ENCODE results near the gene SORBS1. TPM values are rescaled to one million over a fixed set of nuclear protein-coding genes. Genes with fewer than 3 reads are reported as not detected.

The SORBS1 gene
- total RNA-seq, 1 donor from 2014 or later = 30.7 TPM

DNA sequence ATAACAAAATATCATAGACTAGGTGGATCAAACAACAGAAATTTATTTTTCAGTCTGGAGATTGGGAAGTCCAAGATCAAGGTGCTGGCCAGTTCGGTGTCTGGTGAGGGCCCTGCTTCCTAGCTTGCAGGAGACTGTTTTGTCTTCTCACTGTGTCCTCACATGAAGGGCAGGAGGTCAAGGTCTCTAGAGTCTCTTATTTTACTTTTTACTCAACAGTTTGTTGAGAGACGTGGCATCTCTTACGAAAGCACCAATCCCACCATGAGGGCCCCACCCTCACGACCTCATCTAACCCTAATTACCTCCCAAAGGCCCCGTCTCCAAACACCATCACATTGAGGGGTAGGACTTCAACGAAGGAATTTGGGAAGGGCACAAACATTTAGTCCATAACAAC is 41.2 kb upstream of the SORBS1 start:
- DNase-seq (ENCODE audit: low spot score, unreplicated experiment) = no peak
- Mint-ChIP-seq H3K27ac (no peak overlapping the region), H3K36me3 (ENCODE audit: insufficient read depth) (peaks cover 12% of the 10 kb centered on the region), H3K4me3 (ENCODE audit: low read depth) (no peak overlapping the region), H3K4me1 (ENCODE audit: low read depth) (no peaks in the 10 kb centered on the region), H3K27me3 (no peaks in the 10 kb centered on the region), H3K9me3 (ENCODE audit: low read depth) (no peaks in the 10 kb centered on the region)
- TF ChIP-seq, protein P1, sequence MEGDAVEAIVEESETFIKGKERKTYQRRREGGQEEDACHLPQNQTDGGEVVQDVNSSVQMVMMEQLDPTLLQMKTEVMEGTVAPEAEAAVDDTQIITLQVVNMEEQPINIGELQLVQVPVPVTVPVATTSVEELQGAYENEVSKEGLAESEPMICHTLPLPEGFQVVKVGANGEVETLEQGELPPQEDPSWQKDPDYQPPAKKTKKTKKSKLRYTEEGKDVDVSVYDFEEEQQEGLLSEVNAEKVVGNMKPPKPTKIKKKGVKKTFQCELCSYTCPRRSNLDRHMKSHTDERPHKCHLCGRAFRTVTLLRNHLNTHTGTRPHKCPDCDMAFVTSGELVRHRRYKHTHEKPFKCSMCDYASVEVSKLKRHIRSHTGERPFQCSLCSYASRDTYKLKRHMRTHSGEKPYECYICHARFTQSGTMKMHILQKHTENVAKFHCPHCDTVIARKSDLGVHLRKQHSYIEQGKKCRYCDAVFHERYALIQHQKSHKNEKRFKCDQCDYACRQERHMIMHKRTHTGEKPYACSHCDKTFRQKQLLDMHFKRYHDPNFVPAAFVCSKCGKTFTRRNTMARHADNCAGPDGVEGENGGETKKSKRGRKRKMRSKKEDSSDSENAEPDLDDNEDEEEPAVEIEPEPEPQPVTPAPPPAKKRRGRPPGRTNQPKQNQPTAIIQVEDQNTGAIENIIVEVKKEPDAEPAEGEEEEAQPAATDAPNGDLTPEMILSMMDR (IDR thresholded peaks at IDR 0.05; ENCODE audit: unreplicated experiment) = no peak

DNA sequence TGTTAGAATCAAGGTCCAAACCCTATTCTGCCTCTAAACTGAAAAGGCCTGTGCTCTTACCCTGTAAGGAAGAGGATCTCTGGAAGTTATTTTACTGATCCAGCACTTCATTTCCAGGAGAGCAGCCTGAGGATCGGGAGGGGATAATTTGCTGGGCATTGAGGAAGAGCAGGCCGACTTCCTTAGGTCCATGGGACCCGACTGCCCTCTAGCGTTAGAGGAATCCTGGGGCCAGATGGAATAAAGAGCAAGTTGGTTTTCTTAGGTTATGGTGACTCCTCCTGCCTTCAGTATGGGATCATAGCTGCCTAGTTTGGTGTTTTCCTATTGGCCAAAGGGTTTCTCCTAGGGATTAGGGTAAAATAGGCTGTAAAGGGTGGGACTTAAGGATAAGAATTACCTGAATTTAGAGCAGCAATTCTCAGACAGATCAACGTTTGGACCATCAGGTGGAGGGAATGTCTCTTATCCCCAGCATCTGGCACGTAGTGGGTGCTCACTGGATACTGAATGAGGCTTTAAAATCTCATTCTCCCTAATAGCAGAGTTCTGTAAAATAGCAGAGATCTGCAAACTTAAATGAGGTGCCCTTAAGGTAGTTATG is 40.0 kb upstream of the SORBS1 start:
- no peaks in the 10 kb centered on the region for H3K27me3 Mint-ChIP-seq
- peaks cover 8% of the 10 kb centered on the region for H3K9me3 Mint-ChIP-seq (ENCODE audit: low read depth)
- TF ChIP-seq, protein P1 (IDR thresholded peaks at IDR 0.05; ENCODE audit: unreplicated experiment) = peak; percentile 97
- no peaks in the 10 kb centered on the region for H3K4me1 Mint-ChIP-seq (ENCODE audit: low read depth)
- no peak overlapping the region for H3K4me3 Mint-ChIP-seq (ENCODE audit: low read depth)
- DNase-seq (ENCODE audit: low spot score, unreplicated experiment) = peak; percentile 68
- H3K36me3 Mint-ChIP-seq (ENCODE audit: insufficient read depth) = peaks cover 9% of the 10 kb centered on the region
- no peak overlapping the region for H3K27ac Mint-ChIP-seq

DNA sequence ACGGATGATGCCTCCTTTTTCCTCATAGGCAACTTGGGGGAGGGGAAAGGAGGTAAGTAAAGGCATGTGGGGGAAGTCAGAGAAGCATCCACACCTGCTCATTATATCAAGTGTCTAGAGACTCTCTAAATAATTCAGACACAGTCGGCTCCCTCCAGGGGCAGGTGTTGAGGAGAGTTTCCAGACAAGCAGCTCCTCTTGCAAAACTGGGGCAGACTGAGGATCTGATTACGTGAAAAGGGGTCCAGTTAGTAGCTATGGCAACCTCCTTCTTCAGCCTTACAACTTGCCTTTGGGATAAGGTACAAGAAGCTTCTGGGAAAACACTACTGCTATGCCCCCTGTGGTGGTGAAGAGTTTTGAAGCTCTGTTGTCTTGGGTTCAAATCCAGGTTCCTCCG is 39.0 kb upstream of the SORBS1 start:
- TF ChIP-seq, protein P1 (IDR thresholded peaks at IDR 0.05; ENCODE audit: unreplicated experiment) = no peak
- Mint-ChIP-seq H3K9me3 (ENCODE audit: low read depth) (peaks cover 9% of the 10 kb centered on the region), H3K27me3 (no peaks in the 10 kb centered on the region), H3K27ac (no peak overlapping the region), H3K4me3 (ENCODE audit: low read depth) (no peak overlapping the region), H3K36me3 (ENCODE audit: insufficient read depth) (peaks cover 1% of the 10 kb centered on the region), H3K4me1 (ENCODE audit: low read depth) (no peaks in the 10 kb centered on the region)
- DNase-seq (ENCODE audit: low spot score, unreplicated experiment) = no peak

DNA sequence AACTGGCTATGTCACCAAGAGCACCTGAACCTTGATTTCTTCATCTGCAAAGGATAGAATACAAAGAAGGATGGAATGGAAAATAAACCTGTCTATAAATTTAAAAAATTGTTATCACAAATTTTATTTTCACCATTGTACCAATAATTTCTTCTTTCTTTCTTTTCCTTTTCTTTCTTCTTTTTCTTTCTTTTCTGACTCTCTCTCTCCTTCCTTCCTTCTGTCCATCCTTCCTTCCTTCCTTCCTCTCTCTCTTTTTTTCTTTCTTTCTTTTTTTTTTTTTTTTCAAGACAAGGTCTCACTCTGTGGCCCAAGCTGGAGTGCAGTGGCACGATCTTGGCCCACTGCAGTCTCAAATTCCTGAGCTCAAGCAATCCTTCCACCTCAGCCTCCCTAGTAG is 36.6 kb upstream of the SORBS1 start:
- H3K27ac Mint-ChIP-seq = no peak overlapping the region
- TF ChIP-seq, protein P1 (IDR thresholded peaks at IDR 0.05; ENCODE audit: unreplicated experiment) = no peak
- no peaks in the 10 kb centered on the region for H3K36me3 Mint-ChIP-seq (ENCODE audit: insufficient read depth)
- DNase-seq (ENCODE audit: low spot score, unreplicated experiment) = no peak
- peaks cover 4% of the 10 kb centered on the region for H3K27me3 Mint-ChIP-seq
- no peaks in the 10 kb centered on the region for H3K4me1 Mint-ChIP-seq (ENCODE audit: low read depth)
- peaks cover 13% of the 10 kb centered on the region for H3K9me3 Mint-ChIP-seq (ENCODE audit: low read depth)
- no peak overlapping the region for H3K4me3 Mint-ChIP-seq (ENCODE audit: low read depth)

DNA sequence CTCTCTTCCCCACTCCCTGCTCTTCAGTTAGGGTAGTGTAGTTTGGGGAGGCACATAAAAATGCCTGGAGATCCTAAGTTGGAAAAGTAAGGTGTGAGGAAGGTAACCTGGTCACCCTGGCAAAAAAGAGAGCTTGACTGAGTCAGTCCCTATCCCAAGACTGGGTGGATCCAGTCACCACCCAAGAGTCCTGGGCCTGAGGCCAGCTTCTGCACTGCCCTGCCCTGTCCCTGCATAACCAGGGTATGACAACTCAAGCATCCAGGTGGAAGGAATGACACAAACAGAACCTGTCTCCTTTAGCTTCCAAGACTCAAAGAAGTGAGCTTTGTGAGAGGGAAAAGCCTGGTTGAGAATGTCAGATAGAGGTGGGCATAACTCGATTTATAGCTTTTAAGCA is 26.9 kb upstream of the SORBS1 start:
- H3K9me3 Mint-ChIP-seq (ENCODE audit: low read depth) = no peaks in the 10 kb centered on the region
- H3K27me3 Mint-ChIP-seq = peaks cover 22% of the 10 kb centered on the region
- H3K4me3 Mint-ChIP-seq (ENCODE audit: low read depth) = no peak overlapping the region
- TF ChIP-seq, protein P1 (IDR thresholded peaks at IDR 0.05; ENCODE audit: unreplicated experiment) = no peak
- no peak overlapping the region for H3K27ac Mint-ChIP-seq
- no peaks in the 10 kb centered on the region for H3K36me3 Mint-ChIP-seq (ENCODE audit: insufficient read depth)
- no peaks in the 10 kb centered on the region for H3K4me1 Mint-ChIP-seq (ENCODE audit: low read depth)
- DNase-seq (ENCODE audit: low spot score, unreplicated experiment) = no peak

All from progenitor cell of endocrine pancreas (in vitro differentiated cells).